Heart left ventricle (tissue), 16 donors: ENCODE data around the gene UPK3A. TPM values are rescaled to one million over a fixed set of nuclear protein-coding genes. Genes with fewer than 3 reads are reported as not detected.

Experiments
- ATAC-seq, 4 donors: fragments of 200-7000 bp; cut with Tn5 transposase; one replicate each; pipeline ENCODE4 v1.9.1; 2020 to 2022; ENCODE audit warnings: moderate library complexity in 4 of 4, mild to moderate bottlenecking in 3 of 4, moderate number of reproducible peaks in 1 of 4
- DNase-seq, 5 donors: peaks; one replicate each; pipeline ENCODE4 v3.0.0-alpha.2; 2020
- H3K27ac ChIP-seq, 12 donors: fragments of 200-600 bp; sonication (generic) in 4 of 12; one replicate each; pipeline versions ENCODE4 v1.5.0 to v1.8.0; 2016 to 2022; ENCODE audit warnings: mild to moderate bottlenecking in 2 of 12
- H3K27me3 ChIP-seq, 9 donors: fragments of 200-600 bp; sonication (generic) in 2 of 9; one replicate each; pipeline versions ENCODE4 v1.5.1 to v1.8.0; 2016 to 2022; ENCODE audit warnings: mild to moderate bottlenecking in 3 of 9
- H3K36me3 ChIP-seq, 9 donors: fragments of 200-600 bp; sonication (generic) in 2 of 9; one replicate each; pipeline versions ENCODE4 v1.5.0 to v1.8.0; 2018 to 2022; ENCODE audit warnings: mild to moderate bottlenecking in 2 of 9
- H3K4me1 ChIP-seq, 12 donors: fragments of 200-600 bp; sonication (generic) in 4 of 12; one replicate each; pipeline versions ENCODE4 v1.5.0 to v1.8.0; 2016 to 2022; ENCODE audit warnings: mild to moderate bottlenecking in 3 of 12
- H3K4me3 ChIP-seq, 12 donors: fragments of 200-600 bp; sonication (generic) in 4 of 12; one replicate each; pipeline versions ENCODE4 v1.5.0 to v1.8.0; 2017 to 2022; ENCODE audit warnings: mild to moderate bottlenecking in 9 of 12, moderate library complexity in 4 of 12
- H3K9me3 ChIP-seq, 12 donors: fragments of 200-600 bp; sonication (generic) in 4 of 12; one replicate each; pipeline versions ENCODE4 v1.5.0 to v1.8.0; 2016 to 2022; ENCODE audit warnings: mild to moderate bottlenecking in 1 of 12
- CTCF ChIP-seq, 12 donors: fragments of 200-600 bp; sonication (generic) in 4 of 12; IDR thresholded peaks; one replicate each; pipeline versions ENCODE4 v1.5.0 to v1.8.0; 2018 to 2022; ENCODE audit warnings: antibody characterized with exemption in 12 of 12, mild to moderate bottlenecking in 5 of 12
- POLR2A ChIP-seq, 2 donors: fragments of 450-650 bp; IDR thresholded peaks; one replicate each; pipeline ENCODE4 v1.6.1; 2017; ENCODE audit warnings: antibody characterized with exemption in 2 of 2, mild to moderate bottlenecking in 2 of 2, moderate library complexity in 2 of 2
- WGBS, 4 donors: extraction: QIAGEN DNeasy Blood & Tissue Kit in 2 of 4; methylation state at CpG; one replicate each; pipeline versions ENCODE4 v1.1.5 to v1.1.7; 2013 to 2018; 5-methylcytosine and 5-hydroxymethylcytosine counted together
- intact Hi-C, 10 donors: fragments of 100-400 bp; cut with DNase I; formaldehyde crosslinking; loops; one replicate each; pipeline versions ENCODE4 v1.11.1 to v1.14.2; 2022
- polyA plus RNA-seq, 2 donors: library from polyadenylated mRNA; stranded (reverse); fragments of 200-250 nt; gene quantifications; one replicate each; pipeline ENCODE4 v1.2.3, GENCODE V29; 2013
- total RNA-seq, 9 donors: library from RNA; depleted of rRNA in 2 of 9; stranded (reverse); fragments of >200 nt in 2 of 9; fragmentation: NEBNext Ultra II Directional in 3 of 9; extraction: Animal tissue kit (Norgen Biotek cat#: 25700) in 3 of 9; gene quantifications; one replicate each; pipeline versions ENCODE4 v1.1.0 to v1.2.4, GENCODE V29; 2016 to 2023
- donor health status: ischemic (EF 13 %, LVEDD 7.1; RV severe dilation, severe dysfunction).
- donor health status: healthy with polysubstance abuse.
- donor health status: DM: no; HTN: yes; CAD: no.
- donor health status: DM: no; HTN: no; CAD: no.
- donor health status: ischemic (EF 25% LVEDD 6.9; RV normal size, moderate dysfunction).
- donor health status: ischemic (EF 25% LVEDD 5.7; RV mildly dilated, moderate dysfunction).
- donor health status: healthy.
- donor health status: DM: yes; HTN: yes; CAD: no.
- donor health status: ischemic (EF 35%, LVEDD 5.7; RV mildly dilated, moderate dysfunction).
- donor health status: nonischemic (EF 11% LVEDD 7.7; RV severe dilation, severe dysfunction).
- donor health status: DM: yes; HTN: yes; CAD: no.
- donor health status: PGD.
- donor health status: ischemic (EF 29% LVEDD 5.4; RV normal size, mild dysfunction).
- donor health status: nonischemic (EF 23%, LVEDD 6.1; RV moderate dilation, normal function).

Gene UPK3A
- total and polyA plus RNA-seq, 11 donors = 0.15 to 0.45 (median 0.34) TPM; not detected in 8

GRCh38 chr22:45304971-45305370 lies 20.2 kb downstream of the UPK3A start:
- WGBS, 4 donors = 85 to 88% (median 88%) methylated on average over 6 of the region's 6 CpGs
- H3K4me3 ChIP-seq = no peak overlapping the region
- no peaks in the 10 kb centered on the region for H3K9me3 ChIP-seq
- H3K27me3 ChIP-seq = no peaks in the 10 kb centered on the region
- DNase-seq = no peak
- no peaks in the 10 kb centered on the region for H3K36me3 ChIP-seq
- intact Hi-C loops = loop anchor here in 1 of 10 donors (5.0 kb wide), 1 partner anchor 33 kb away; no protein-coding TSS in a partner anchor
- no peak overlapping the region for H3K27ac ChIP-seq
- ATAC-seq = no peak
- H3K4me1 ChIP-seq = peaks cover 0 to 8% (median 2%) of the 10 kb centered on the region in 12 donors
- TF ChIP-seq CTCF (IDR thresholded peaks at IDR 0.05) = no peak
- no peak for TF ChIP-seq POLR2A (IDR thresholded peaks at IDR 0.05)

GRCh38 chr22:45305456-45306075 lies 20.8 kb downstream of the UPK3A start:
- H3K4me1 ChIP-seq = peaks cover 0 to 12% (median 5%) of the 10 kb centered on the region in 12 donors
- WGBS, 4 donors = 78 to 85% (median 83%) methylated on average over 6 of the region's 6 CpGs
- ATAC-seq = no peak
- H3K36me3 ChIP-seq = no peaks in the 10 kb centered on the region
- H3K9me3 ChIP-seq = no peaks in the 10 kb centered on the region
- no peak overlapping the region for H3K27ac ChIP-seq
- DNase-seq = no peak
- intact Hi-C loops = loop anchor here in 1 of 10 donors (5.0 kb wide), 1 partner anchor 33 kb away; no protein-coding TSS in a partner anchor
- H3K27me3 ChIP-seq = no peaks in the 10 kb centered on the region
- no peak for TF ChIP-seq CTCF (IDR thresholded peaks at IDR 0.05)
- TF ChIP-seq POLR2A (IDR thresholded peaks at IDR 0.05) = no peak
- no peak overlapping the region for H3K4me3 ChIP-seq

GRCh38 chr22:45306139-45306538 lies 21.4 kb downstream of the UPK3A start:
- Histone ChIP-seq H3K4me1 (peaks cover 0 to 17% (median 9%) of the 10 kb centered on the region in 12 donors), H3K36me3 (no peaks in the 10 kb centered on the region), H3K27ac (no peak overlapping the region), H3K27me3 (no peaks in the 10 kb centered on the region), H3K4me3 (no peak overlapping the region), H3K9me3 (no peaks in the 10 kb centered on the region)
- intact Hi-C loops = loop anchor here in 1 of 10 donors (5.0 kb wide), 1 partner anchor 34 kb away; no protein-coding TSS in a partner anchor
- no peak for TF ChIP-seq CTCF (IDR thresholded peaks at IDR 0.05)
- no peak for TF ChIP-seq POLR2A (IDR thresholded peaks at IDR 0.05)
- DNase-seq (no peak), ATAC-seq (no peak)
- WGBS, 4 donors = 90 to 92% (median 91%) methylated on average over 9 of the region's 9 CpGs

- no peak for ATAC-seq
- Histone ChIP-seq H3K27ac (no peak overlapping the region), H3K27me3 (no peaks in the 10 kb centered on the region), H3K36me3 (no peaks in the 10 kb centered on the region), H3K9me3 (no peaks in the 10 kb centered on the region), H3K4me1 (peaks cover 0 to 22% (median 13%) of the 10 kb centered on the region in 12 donors), H3K4me3 (no peak overlapping the region)
- intact Hi-C loops = loop anchor here in 2 of 10 donors (2.0 to 5.0 kb wide), 2 partner anchors 24 to 36 kb away; partner anchors contain the start of gene UPK3A (in 1 of the 2)
- 88 to 94% (median 91%) methylated on average over 6 of the region's 6 CpGs for WGBS, 4 donors
- no peak for TF ChIP-seq CTCF (IDR thresholded peaks at IDR 0.05)
- TF ChIP-seq POLR2A (IDR thresholded peaks at IDR 0.05) = no peak
- DNase-seq = no peak
Measured at GRCh38 chr22:45308391-45308956, 23.7 kb downstream of the UPK3A start.
